H9 (cell line): ENCODE data around the gene DEFB121. TPM values are rescaled to one million over a fixed set of nuclear protein-coding genes. Genes with fewer than 3 reads are reported as not detected.

Experiments used
- DNase-seq: peaks from one replicate; pipeline ENCODE4 v3.0.0-alpha.2; 2017
- H2AFZ ChIP-seq: one replicate; pipeline ENCODE4 v1.6.1; 2013; ENCODE audit warnings: mild to moderate bottlenecking, low read length, control low read depth, moderate library complexity
- H2AK5ac ChIP-seq: 2 replicates; pipeline ENCODE4 v1.6.1; 2013; ENCODE audit warnings: low read length, control low read depth, mixed read lengths; ENCODE audit not compliant: insufficient read length
- H2BK120ac ChIP-seq: one replicate; pipeline ENCODE4 v1.6.1; 2013; ENCODE audit warnings: low read depth, mild to moderate bottlenecking, low read length, control low read depth, inconsistent platforms; ENCODE audit not compliant: poor library complexity, severe bottlenecking
- H2BK12ac ChIP-seq: 2 replicates; pipeline ENCODE4 v1.6.1; 2013; ENCODE audit warnings: low read length, control low read depth, mixed read lengths, low read depth; ENCODE audit not compliant: insufficient read length
- H2BK15ac ChIP-seq: 2 replicates; pipeline ENCODE4 v1.6.1; 2013; ENCODE audit warnings: low read depth, low read length, control low read depth
- H2BK20ac ChIP-seq: one replicate; pipeline ENCODE4 v1.6.1; 2013; ENCODE audit warnings: low read depth, mild to moderate bottlenecking, low read length, control low read depth, inconsistent platforms; ENCODE audit not compliant: poor library complexity, severe bottlenecking
- H2BK5ac ChIP-seq: 2 replicates; pipeline ENCODE4 v1.6.1; 2013; ENCODE audit warnings: low read length, control low read depth, mixed read lengths; ENCODE audit not compliant: insufficient read length
- H3K14ac ChIP-seq: 2 replicates; pipeline ENCODE4 v1.6.1; 2013; ENCODE audit warnings: low read length, control low read depth; ENCODE audit not compliant: insufficient read depth
- H3K18ac ChIP-seq: 2 replicates; pipeline ENCODE4 v1.6.1; 2013; ENCODE audit warnings: low read depth, mild to moderate bottlenecking, mixed read lengths, low read length, control low read depth; ENCODE audit not compliant: insufficient read length
- H3K23ac ChIP-seq: 2 replicates; pipeline ENCODE4 v1.6.1; 2013; ENCODE audit warnings: low read length, control low read depth, mixed read lengths, low read depth; ENCODE audit not compliant: insufficient read length
- H3K23me2 ChIP-seq: 2 replicates; pipeline ENCODE4 v1.6.1; 2013; ENCODE audit warnings: low read depth, mild to moderate bottlenecking, mixed read lengths, low read length, control low read depth; ENCODE audit not compliant: insufficient read length, poor library complexity, severe bottlenecking
- H3K27ac ChIP-seq: 2 replicates; pipeline ENCODE4 v1.5.1; 2013; ENCODE audit warnings: low read length, control low read depth, mixed read lengths, low read depth; ENCODE audit not compliant: insufficient read length
- H3K27me3 ChIP-seq: 2 replicates; pipeline ENCODE4 v1.6.1; 2013; ENCODE audit warnings: low read length, control low read depth, inconsistent platforms; ENCODE audit not compliant: insufficient read depth
- H3K4ac ChIP-seq: 2 replicates; pipeline ENCODE4 v1.6.1; 2013; ENCODE audit warnings: low read depth, mild to moderate bottlenecking, control low read depth, inconsistent platforms, low read length, moderate library complexity
- H3K4me1 ChIP-seq: 2 replicates; pipeline ENCODE4 v1.6.1; 2013; ENCODE audit warnings: low read length, control low read depth, inconsistent platforms; ENCODE audit not compliant: insufficient read depth
- H3K4me2 ChIP-seq: 2 replicates; pipeline ENCODE4 v1.6.1; 2013; ENCODE audit warnings: low read length, control low read depth, mixed read lengths; ENCODE audit not compliant: insufficient read length, insufficient read depth
- H3K56ac ChIP-seq: 2 replicates; pipeline ENCODE4 v1.6.1; 2013; ENCODE audit warnings: low read depth, mild to moderate bottlenecking, mixed read lengths, low read length, control low read depth; ENCODE audit not compliant: insufficient read length
- H3K79me1 ChIP-seq: 2 replicates; pipeline ENCODE4 v1.6.1; 2013; ENCODE audit warnings: low read depth, mild to moderate bottlenecking, moderate library complexity, low read length, control low read depth, inconsistent platforms; ENCODE audit not compliant: insufficient read depth, poor library complexity, severe bottlenecking
- H3K79me2 ChIP-seq: 2 replicates; pipeline ENCODE4 v1.6.1; 2013; ENCODE audit warnings: low read length, control low read depth, inconsistent platforms; ENCODE audit not compliant: insufficient read depth
- H3K9ac ChIP-seq: 2 replicates; pipeline ENCODE4 v1.6.1; 2013; ENCODE audit warnings: low read length, control low read depth, mixed read lengths; ENCODE audit not compliant: insufficient read length; ENCODE audit errors: extremely low read depth
- H3K9me3 ChIP-seq: one replicate; pipeline ENCODE4 v1.6.1; 2013; ENCODE audit warnings: low read depth, low read length, inconsistent platforms; ENCODE audit not compliant: control insufficient read depth
- H3T11ph ChIP-seq: one replicate; pipeline ENCODE4 v1.6.1; 2013; ENCODE audit warnings: mild to moderate bottlenecking, low read length, control low read depth, inconsistent platforms
- H4K20me1 ChIP-seq: one replicate; pipeline ENCODE4 v1.6.1; 2013; ENCODE audit not compliant: control insufficient read depth, insufficient read length, insufficient read depth
- H4K5ac ChIP-seq: 2 replicates; pipeline ENCODE4 v1.6.1; 2013; ENCODE audit warnings: low read depth, mild to moderate bottlenecking, mixed read lengths, low read length, control low read depth; ENCODE audit not compliant: insufficient read length
- H4K8ac ChIP-seq: replicated peaks from 2 replicates; pipeline ENCODE4 v1.6.1; 2013; ENCODE audit warnings: low read length, control low read depth, mixed read lengths, low read depth; ENCODE audit not compliant: insufficient read length
- H4K91ac ChIP-seq: 2 replicates; pipeline ENCODE4 v1.6.1; 2013; ENCODE audit warnings: low read depth, mild to moderate bottlenecking, moderate library complexity, mixed read lengths, low read length, control low read depth; ENCODE audit not compliant: insufficient read length
- H3K27ac Mint-ChIP-seq, 3 experiments: 2 replicates in 2 of 3; 3 replicates in 1 of 3; pipeline ENCODE4 v1.8.0; 2020 to 2021; ENCODE audit warnings: mixed read lengths in 3 of 3, mild to moderate bottlenecking in 1 of 3, moderate library complexity in 1 of 3
- H3K27me3 Mint-ChIP-seq: 2 replicates; pipeline ENCODE4 v1.8.0; 2021; ENCODE audit warnings: low read depth, mild to moderate bottlenecking, moderate library complexity, mixed read lengths
- H3K36me3 Mint-ChIP-seq, 3 experiments: 2 replicates in 2 of 3; 3 replicates in 1 of 3; pipeline ENCODE4 v1.8.0; 2020 to 2021; ENCODE audit warnings: low read depth in 3 of 3, mixed read lengths in 3 of 3; ENCODE audit not compliant: insufficient read depth in 1 of 3
- H3K4me1 Mint-ChIP-seq, 2 experiments: 2 replicates each; pipeline ENCODE4 v1.8.0; 2020; ENCODE audit warnings: mixed read lengths in 2 of 2
- H3K4me3 Mint-ChIP-seq, 2 experiments: 2 replicates in 1 of 2; 3 replicates in 1 of 2; pipeline ENCODE4 v1.8.0; 2020 to 2021; ENCODE audit warnings: mild to moderate bottlenecking in 2 of 2, mixed read lengths in 2 of 2, moderate library complexity in 1 of 2
- H3K9me3 Mint-ChIP-seq, 2 experiments: 2 replicates in 1 of 2; 3 replicates in 1 of 2; pipeline ENCODE4 v1.8.0; 2020; ENCODE audit warnings: mild to moderate bottlenecking in 2 of 2, mixed read lengths in 2 of 2, moderate library complexity in 1 of 2
- CTCF ChIP-seq: fragments of 200-600 bp; sonication (generic); conservative IDR thresholded peaks from 3 replicates; pipeline ENCODE4 v1.8.0; 2021; ENCODE audit warnings: antibody characterized with exemption, mild to moderate bottlenecking
- WGBS: extraction: QIAGEN DNeasy Blood & Tissue Kit; methylation state at CpG from one replicate; pipeline ENCODE4 v1.1.7; 2013; ENCODE audit warnings: missing lambda C conversion rate, low lambda C conversion rate, mixed read lengths; ENCODE audit not compliant: insufficient read length; ENCODE audit errors: extremely low coverage; 5-methylcytosine and 5-hydroxymethylcytosine counted together
- total RNA-seq: library from RNA; stranded (reverse); gene quantifications from 2 replicates; pipeline ENCODE4 v1.2.1, GENCODE V29; 2021

DEFB121 gene
- total RNA-seq, 1 experiment from 2014 or later, result not detected

- Histone ChIP-seq H3K79me1 (no peaks in the 10 kb centered on the region), H3K18ac (no peak overlapping the region), H3K9ac (no peak overlapping the region), H3K9me3 (peaks cover 84% of the 10 kb centered on the region), H4K91ac (no peak overlapping the region), H3T11ph (no peak overlapping the region), H2BK15ac (no peak overlapping the region), H4K20me1 (no peaks in the 10 kb centered on the region), H2AK5ac (no peak overlapping the region), H3K23me2 (no peaks in the 10 kb centered on the region), H2BK20ac (no peak overlapping the region), H3K27ac (no peak overlapping the region), H4K8ac (no peak overlapping the region), H2BK12ac (no peak overlapping the region), H3K4me2 (no peak overlapping the region), H2BK120ac (no peak overlapping the region), H3K56ac (no peak overlapping the region), H3K27me3 (no peaks in the 10 kb centered on the region), H3K23ac (no peak overlapping the region), H4K5ac (no peak overlapping the region), H2AFZ (no peak overlapping the region), H3K14ac (no peak overlapping the region), H3K4me1 (no peaks in the 10 kb centered on the region), H3K79me2 (no peaks in the 10 kb centered on the region), H2BK5ac (no peak overlapping the region), H3K4ac (no peak overlapping the region)
- H3K27ac Mint-ChIP-seq, result no peak overlapping the region
- no peak for DNase-seq
- WGBS, result no CpG with 5 or more reads among the region's 2 CpGs
- H3K36me3 Mint-ChIP-seq, result peaks cover 0 to 36% (median 13%) of the 10 kb centered on the region in 3 experiments; a peak in 5 of 7 replicates
- peaks cover 9% of the 10 kb centered on the region for H3K27me3 Mint-ChIP-seq
- H3K9me3 Mint-ChIP-seq, result peaks cover 94 to 97% of the 10 kb centered on the region in 2 experiments
- no peaks in the 10 kb centered on the region for H3K4me1 Mint-ChIP-seq
- H3K4me3 Mint-ChIP-seq, result no peak overlapping the region
- TF ChIP-seq CTCF, result no peak
Observed at GRCh38 chr20:31415653-31416052, 9.6 kb upstream of the DEFB121 start.
